ENCODE results near the gene SLC7A1. TPM values are rescaled to one million over a fixed set of nuclear protein-coding genes. Genes with fewer than 3 reads are reported as not detected.

SLC7A1 gene
- total and polyA plus RNA-seq, 3 donors from 2014 or later, result 21.4 to 35.7 (median 27.0) TPM

DNA sequence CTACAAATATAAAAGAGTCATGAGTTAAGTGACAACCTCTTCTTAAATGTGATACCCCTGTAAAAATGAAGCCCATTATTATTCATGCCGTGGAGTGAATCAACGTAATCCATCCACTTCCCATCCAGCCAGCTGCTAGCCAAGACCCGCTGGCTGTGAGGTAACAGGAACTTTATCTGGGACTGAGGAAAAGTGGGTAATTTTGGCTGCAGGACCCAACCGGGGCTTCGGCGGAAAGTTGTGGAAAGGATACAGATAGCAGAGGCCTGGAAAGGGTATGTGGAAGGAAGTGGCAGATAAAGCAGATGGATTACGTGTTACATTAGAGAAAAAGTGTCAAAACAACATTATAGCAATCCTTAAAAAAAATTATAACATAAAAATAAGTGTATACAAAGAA is 48.3 kb downstream of the SLC7A1 start:
- Histone ChIP-seq H3K27me3 (no peaks in the 10 kb centered on the region), H3K4me3 (no peak overlapping the region), H3K27ac (no peak overlapping the region), H3K9me3 (no peaks in the 10 kb centered on the region), H3K36me3 (ENCODE audit: low read depth, missing control alignments) (no peaks in the 10 kb centered on the region), H3K4me1 (no peaks in the 10 kb centered on the region)
- 67 to 75% methylated on average over 7 of the region's 7 CpGs for WGBS, 2 donors
- no peak for TF ChIP-seq POLR2A (IDR thresholded peaks at IDR 0.05)
- no peak for DNase-seq
- intact Hi-C loops (cut with DNase I; ENCODE audit: low total_unique reads), result no loop called here

DNA sequence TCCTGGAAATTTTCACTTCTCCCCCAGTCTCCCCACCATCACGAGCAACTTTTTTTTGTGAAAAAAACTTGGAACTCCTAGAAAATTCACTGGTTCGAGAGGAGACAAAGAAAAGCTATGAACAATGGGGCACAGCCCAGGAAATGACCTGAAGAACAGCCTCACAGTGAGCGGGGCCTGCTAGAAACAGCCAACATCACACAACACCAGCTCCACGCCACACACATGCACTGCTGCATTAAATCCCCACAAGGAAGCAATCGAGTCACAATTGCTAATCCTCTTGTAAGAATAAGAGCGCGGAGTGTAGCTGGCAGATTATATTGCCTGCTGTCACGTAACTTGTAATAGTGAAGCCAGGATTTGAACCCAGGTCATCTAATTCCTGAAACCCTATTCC is 48.8 kb downstream of the SLC7A1 start:
- no peaks in the 10 kb centered on the region for H3K9me3 ChIP-seq
- intact Hi-C loops (cut with DNase I; ENCODE audit: low total_unique reads), result no loop called here
- H3K27ac ChIP-seq, result no peak overlapping the region
- no peaks in the 10 kb centered on the region for H3K27me3 ChIP-seq
- 88 to 92% methylated on average over 8 of the region's 8 CpGs for WGBS, 2 donors
- no peaks in the 10 kb centered on the region for H3K4me1 ChIP-seq
- DNase-seq, result no peak
- no peak for TF ChIP-seq POLR2A (IDR thresholded peaks at IDR 0.05)
- TF ChIP-seq, protein P1, sequence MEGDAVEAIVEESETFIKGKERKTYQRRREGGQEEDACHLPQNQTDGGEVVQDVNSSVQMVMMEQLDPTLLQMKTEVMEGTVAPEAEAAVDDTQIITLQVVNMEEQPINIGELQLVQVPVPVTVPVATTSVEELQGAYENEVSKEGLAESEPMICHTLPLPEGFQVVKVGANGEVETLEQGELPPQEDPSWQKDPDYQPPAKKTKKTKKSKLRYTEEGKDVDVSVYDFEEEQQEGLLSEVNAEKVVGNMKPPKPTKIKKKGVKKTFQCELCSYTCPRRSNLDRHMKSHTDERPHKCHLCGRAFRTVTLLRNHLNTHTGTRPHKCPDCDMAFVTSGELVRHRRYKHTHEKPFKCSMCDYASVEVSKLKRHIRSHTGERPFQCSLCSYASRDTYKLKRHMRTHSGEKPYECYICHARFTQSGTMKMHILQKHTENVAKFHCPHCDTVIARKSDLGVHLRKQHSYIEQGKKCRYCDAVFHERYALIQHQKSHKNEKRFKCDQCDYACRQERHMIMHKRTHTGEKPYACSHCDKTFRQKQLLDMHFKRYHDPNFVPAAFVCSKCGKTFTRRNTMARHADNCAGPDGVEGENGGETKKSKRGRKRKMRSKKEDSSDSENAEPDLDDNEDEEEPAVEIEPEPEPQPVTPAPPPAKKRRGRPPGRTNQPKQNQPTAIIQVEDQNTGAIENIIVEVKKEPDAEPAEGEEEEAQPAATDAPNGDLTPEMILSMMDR (IDR thresholded peaks at IDR 0.05), result no peak
- H3K36me3 ChIP-seq (ENCODE audit: low read depth, missing control alignments), result no peaks in the 10 kb centered on the region
- no peak overlapping the region for H3K4me3 ChIP-seq

GRCh38 chr13:29545988-29546387 is 49.5 kb downstream of the SLC7A1 start:
- Histone ChIP-seq H3K4me1 (no peaks in the 10 kb centered on the region), H3K27me3 (no peaks in the 10 kb centered on the region), H3K4me3 (no peak overlapping the region), H3K27ac (no peak overlapping the region), H3K36me3 (ENCODE audit: low read depth, missing control alignments) (no peaks in the 10 kb centered on the region), H3K9me3 (no peaks in the 10 kb centered on the region)
- intact Hi-C loops (cut with DNase I; ENCODE audit: low total_unique reads), result no loop called here
- no peak for DNase-seq
- 90 to 91% methylated on average over 7 to 8 of the region's 8 CpGs for WGBS, 2 donors
- no peak for TF ChIP-seq POLR2A (IDR thresholded peaks at IDR 0.05)
- TF ChIP-seq, protein P1 (IDR thresholded peaks at IDR 0.05), result no peak

- intact Hi-C loops (cut with DNase I; ENCODE audit: low total_unique reads), result no loop called here
- H3K9me3 ChIP-seq, result no peaks in the 10 kb centered on the region
- TF ChIP-seq, protein P1 (IDR thresholded peaks at IDR 0.05), result no peak
- no peak for TF ChIP-seq POLR2A (IDR thresholded peaks at IDR 0.05)
- H3K4me3 ChIP-seq, result no peak overlapping the region
- H3K4me1 ChIP-seq, result no peaks in the 10 kb centered on the region
- DNase-seq, result no peak
- H3K27me3 ChIP-seq, result no peaks in the 10 kb centered on the region
- 87 to 88% methylated on average over 14 to 16 of the region's 16 CpGs for WGBS, 2 donors
- no peaks in the 10 kb centered on the region for H3K36me3 ChIP-seq (ENCODE audit: low read depth, missing control alignments)
- no peak overlapping the region for H3K27ac ChIP-seq
These were observed 52.0 kb downstream of the SLC7A1 start for GRCh38 chr13:29543230-29544215.

- H3K27ac ChIP-seq, result no peak overlapping the region
- WGBS, 2 donors, result 96 to 97% methylated on average over 8 of the region's 8 CpGs
- no peak for DNase-seq
- intact Hi-C loops (cut with DNase I; ENCODE audit: low total_unique reads), result no loop called here
- H3K4me3 ChIP-seq, result no peak overlapping the region
- H3K27me3 ChIP-seq, result no peaks in the 10 kb centered on the region
- H3K4me1 ChIP-seq, result no peaks in the 10 kb centered on the region
- TF ChIP-seq POLR2A (IDR thresholded peaks at IDR 0.05), result no peak
- no peaks in the 10 kb centered on the region for H3K9me3 ChIP-seq
- no peaks in the 10 kb centered on the region for H3K36me3 ChIP-seq (ENCODE audit: low read depth, missing control alignments)
These were observed 53.1 kb downstream of the SLC7A1 start for GRCh38 chr13:29542381-29542780.
